Memory B cell (primary cell): ENCODE data around the gene RPL11.
"Not testable (repeated sequence)": the region's sequence is repeated elsewhere in the genome, so short reads cannot be mapped to it uniquely, and the experiment has no call there.

Source experiments
- ATAC-seq: fragments of 150-1000 bp; cut with Tn5 transposase; 2 replicates; pipeline ENCODE4 v1.10.0; 2021; ENCODE audit warnings: low read depth, mild to moderate bottlenecking, moderate library complexity
- DNase-seq, 2 donors: peaks; one replicate each; pipeline ENCODE4 v3.0.0; 2022; ENCODE audit warnings: low spot score in 2 of 2
- H3K27ac Mint-ChIP-seq: one replicate; pipeline ENCODE4 v1.8.0; 2022; ENCODE audit warnings: mild to moderate bottlenecking, moderate library complexity, mixed read lengths
- H3K27me3 Mint-ChIP-seq: one replicate; pipeline ENCODE4 v1.8.0; 2022; ENCODE audit warnings: mixed read lengths
- H3K36me3 Mint-ChIP-seq: one replicate; pipeline ENCODE4 v1.8.0; 2022; ENCODE audit warnings: mild to moderate bottlenecking, mixed read lengths
- H3K4me1 Mint-ChIP-seq: one replicate; pipeline ENCODE4 v1.8.0; 2022; ENCODE audit warnings: mixed read lengths
- H3K4me3 Mint-ChIP-seq: one replicate; pipeline ENCODE4 v1.8.0; 2022; ENCODE audit warnings: mild to moderate bottlenecking, moderate library complexity, mixed read lengths
- H3K9me3 Mint-ChIP-seq: one replicate; pipeline ENCODE4 v1.8.0; 2022; ENCODE audit warnings: mixed read lengths

RPL11 gene

GRCh38 chr1:23732363-23733224, 41.0 kb downstream of the RPL11 start:
- Mint-ChIP-seq H3K27me3 (no peaks in the 10 kb centered on the region), H3K9me3 (no peaks in the 10 kb centered on the region), H3K4me1 (peaks cover 28% of the 10 kb centered on the region), H3K27ac (no peak overlapping the region), H3K4me3 (no peak overlapping the region), H3K36me3 (no peaks in the 10 kb centered on the region)
- no peak for DNase-seq
- no peak for ATAC-seq

GRCh38 chr1:23733281-23733680, 41.7 kb downstream of the RPL11 start:
- not testable (repeated sequence) for H3K9me3 Mint-ChIP-seq, ATAC-seq, H3K4me3 Mint-ChIP-seq, H3K27me3 Mint-ChIP-seq, DNase-seq, H3K36me3 Mint-ChIP-seq, H3K27ac Mint-ChIP-seq
- H3K4me1 Mint-ChIP-seq: peaks cover 21% of the 10 kb centered on the region

GRCh38 chr1:23736437-23737134, 45.0 kb downstream of the RPL11 start:
- ATAC-seq (no peak), DNase-seq (no peak)
- Mint-ChIP-seq H3K36me3 (no peaks in the 10 kb centered on the region), H3K4me1 (peaks cover 4% of the 10 kb centered on the region), H3K27me3 (no peaks in the 10 kb centered on the region), H3K4me3 (no peak overlapping the region), H3K9me3 (no peaks in the 10 kb centered on the region), H3K27ac (no peak overlapping the region)

GRCh38 chr1:23741609-23742008, 50.0 kb downstream of the RPL11 start:
- Mint-ChIP-seq H3K27me3 (no peaks in the 10 kb centered on the region), H3K4me1 (peaks cover 25% of the 10 kb centered on the region), H3K36me3 (peaks cover 3% of the 10 kb centered on the region), H3K27ac (peak overlapping the region; percentile 84), H3K9me3 (no peaks in the 10 kb centered on the region), H3K4me3 (peak overlapping the region; percentile 91)
- ATAC-seq (no peak), DNase-seq (no peak)

- ATAC-seq (peak; percentile 31), DNase-seq (no peak)
- Mint-ChIP-seq H3K27ac (peak overlapping the region; percentile 84), H3K4me3 (peak overlapping the region; percentile 91), H3K9me3 (no peaks in the 10 kb centered on the region), H3K36me3 (peaks cover 9% of the 10 kb centered on the region), H3K27me3 (no peaks in the 10 kb centered on the region), H3K4me1 (peaks cover 36% of the 10 kb centered on the region)
Measured at GRCh38 chr1:23742670-23743286, 51.2 kb downstream of the RPL11 start.

GRCh38 chr1:23743287-23744152, 51.9 kb downstream of the RPL11 start, which contains the start of gene ELOA:
TSS of gene ELOA (plus strand) at chr1:23743471. CDS start at chr1:23743504, 33 bp downstream.
- Mint-ChIP-seq H3K4me3 (peak within 1 kb of the TSS; percentile 94), H3K27me3 (no peaks in the 10 kb centered on the region), H3K9me3 (no peaks in the 10 kb centered on the region), H3K4me1 (peaks cover 44% of the 10 kb centered on the region), H3K36me3 (peaks cover 9% of the 10 kb centered on the region), H3K27ac (peak within 1 kb of the TSS; percentile 86)
- DNase-seq: peak; percentile 53 to 70
- peak; percentile 91 for ATAC-seq

GRCh38 chr1:23745515-23745914, 53.9 kb downstream of the RPL11 start:
- Mint-ChIP-seq H3K27ac (no peak overlapping the region), H3K4me1 (peaks cover 50% of the 10 kb centered on the region), H3K36me3 (peaks cover 10% of the 10 kb centered on the region), H3K27me3 (no peaks in the 10 kb centered on the region), H3K9me3 (no peaks in the 10 kb centered on the region), H3K4me3 (peak overlapping the region; percentile 62)
- ATAC-seq (peak; percentile 33), DNase-seq (no peak)
